ENCODE results near the gene SCARB1.

Gene SCARB1

DNA sequence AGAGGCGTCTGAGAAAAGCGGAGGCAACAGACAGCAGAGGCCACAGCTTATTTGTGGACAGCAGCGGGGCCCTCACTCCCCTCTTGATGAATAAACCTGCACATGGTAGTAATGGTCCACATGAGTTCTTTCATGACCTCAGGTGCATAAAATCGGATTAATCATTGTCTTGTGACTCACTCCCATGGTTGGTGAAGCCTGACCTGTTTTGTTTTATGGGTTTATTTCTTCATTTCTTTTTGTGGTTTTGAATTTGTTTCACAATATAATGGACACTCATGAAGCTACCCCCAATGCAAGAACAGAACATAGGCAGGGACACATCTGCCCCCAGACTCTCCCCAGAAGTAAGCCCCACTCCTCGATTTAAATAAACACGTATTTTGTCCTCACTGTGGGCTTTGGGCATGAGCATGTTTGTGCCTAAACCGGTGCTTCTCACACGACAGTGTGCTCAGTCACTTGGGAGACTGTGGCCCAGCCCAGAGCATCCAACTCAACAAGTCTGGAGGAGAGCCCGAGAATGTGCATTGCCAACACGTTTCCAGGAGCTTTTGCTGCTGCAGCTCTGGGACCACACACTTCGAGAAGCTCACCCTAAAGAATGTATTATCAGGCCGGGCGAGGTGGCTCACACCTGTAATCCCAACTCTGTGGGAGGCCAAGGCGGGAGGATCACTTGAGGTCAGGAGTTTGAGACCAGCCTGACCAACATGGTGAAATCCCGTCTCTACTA is 116.1 kb downstream of the SCARB1 start:
- no peak for DNase-seq (ENCODE audit: low read depth, low spot score)

DNA sequence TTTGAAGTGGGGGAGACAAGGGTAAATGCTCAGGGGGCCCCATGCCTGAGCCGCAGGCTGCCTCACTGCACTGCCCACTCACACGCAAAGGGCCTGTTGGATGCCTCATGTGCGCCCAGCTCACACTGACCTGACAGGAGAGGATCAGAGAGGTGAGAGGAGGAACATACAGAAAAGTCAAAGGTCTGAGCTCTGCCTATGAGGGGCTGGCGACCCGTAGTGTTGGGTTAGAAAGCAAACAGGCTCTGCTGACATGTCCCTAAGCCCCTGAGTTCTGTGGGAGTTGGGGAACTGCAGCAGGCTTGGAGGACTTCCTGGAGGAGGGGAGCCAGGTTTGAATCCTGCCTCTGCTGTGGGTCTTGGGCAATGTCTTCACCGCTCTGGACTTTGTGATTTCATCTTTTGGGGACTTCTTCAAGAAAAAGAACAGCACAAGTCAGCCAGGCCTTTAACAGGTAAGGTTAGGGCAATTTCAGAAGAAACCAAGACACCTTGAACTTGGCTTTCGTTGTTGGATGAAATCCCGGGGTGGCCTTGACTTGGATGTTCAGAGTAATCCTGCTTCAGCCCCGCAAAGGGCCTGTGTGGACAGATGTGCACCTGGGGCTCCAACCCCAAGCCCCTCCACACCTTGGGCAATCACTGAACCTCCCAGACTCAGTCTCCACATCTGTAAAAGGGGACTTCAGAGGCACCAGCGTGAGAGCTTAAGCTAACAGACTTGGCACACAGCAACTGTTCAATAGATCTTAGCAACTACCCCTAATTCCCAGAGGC is 116.8 kb downstream of the SCARB1 start:
- no peak for DNase-seq (ENCODE audit: low read depth, low spot score)

DNA sequence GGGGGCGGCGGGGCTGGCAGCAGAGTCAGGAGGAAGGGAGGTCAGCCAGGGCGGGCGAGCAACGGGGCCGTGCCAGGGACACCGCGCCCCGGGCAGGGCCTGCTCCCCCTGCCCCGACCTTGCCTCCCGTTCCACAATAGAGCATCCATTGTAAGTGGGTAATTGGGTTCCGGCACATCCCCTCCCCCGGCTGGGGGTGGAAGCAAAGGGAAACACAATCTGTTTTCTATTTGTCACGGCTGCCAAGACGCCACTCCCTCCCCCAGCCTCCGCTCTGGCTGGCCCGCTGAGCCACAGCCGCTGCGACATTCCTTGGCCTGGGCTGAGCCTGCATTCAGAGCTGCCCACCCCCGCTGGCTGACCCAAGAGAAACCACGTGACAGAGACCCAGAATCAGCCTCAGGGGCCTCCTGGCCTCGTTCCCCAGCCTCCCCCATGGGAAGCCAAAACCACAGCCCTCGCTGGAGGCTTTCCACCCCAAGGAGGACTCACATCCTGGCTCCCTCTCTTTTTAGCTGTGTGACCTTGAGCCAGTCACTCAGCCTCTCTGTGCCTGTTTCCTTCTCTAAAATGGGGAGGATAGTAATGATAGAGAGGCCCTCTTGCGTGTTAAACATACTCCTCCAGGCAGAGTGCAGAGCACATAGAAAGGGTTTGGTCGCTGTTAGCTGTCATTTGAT is 117.6 kb downstream of the SCARB1 start:
- DNase-seq (ENCODE audit: low read depth, low spot score): no peak

DNA sequence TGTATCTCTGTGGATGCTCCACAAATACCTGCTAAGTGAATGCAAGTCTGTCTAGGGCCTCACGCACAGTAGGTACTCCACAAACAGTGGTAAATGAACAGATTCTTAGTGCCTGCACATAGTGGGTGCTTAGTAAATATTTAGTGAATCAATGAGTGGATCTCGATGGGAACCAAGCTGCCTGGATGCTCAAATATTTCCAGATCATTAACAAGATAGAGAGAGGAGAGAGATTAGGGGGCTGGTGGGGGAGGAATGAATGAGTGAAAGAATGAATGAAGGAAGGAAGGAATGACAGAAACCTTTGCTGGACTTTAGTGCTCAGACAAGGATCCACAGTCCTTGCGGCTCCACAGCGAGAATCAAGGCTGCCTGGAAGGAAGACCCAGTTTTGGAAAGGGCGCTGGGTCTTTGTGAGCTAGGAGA is 118.2 kb downstream of the SCARB1 start:
- DNase-seq (ENCODE audit: low read depth, low spot score): no peak

DNA sequence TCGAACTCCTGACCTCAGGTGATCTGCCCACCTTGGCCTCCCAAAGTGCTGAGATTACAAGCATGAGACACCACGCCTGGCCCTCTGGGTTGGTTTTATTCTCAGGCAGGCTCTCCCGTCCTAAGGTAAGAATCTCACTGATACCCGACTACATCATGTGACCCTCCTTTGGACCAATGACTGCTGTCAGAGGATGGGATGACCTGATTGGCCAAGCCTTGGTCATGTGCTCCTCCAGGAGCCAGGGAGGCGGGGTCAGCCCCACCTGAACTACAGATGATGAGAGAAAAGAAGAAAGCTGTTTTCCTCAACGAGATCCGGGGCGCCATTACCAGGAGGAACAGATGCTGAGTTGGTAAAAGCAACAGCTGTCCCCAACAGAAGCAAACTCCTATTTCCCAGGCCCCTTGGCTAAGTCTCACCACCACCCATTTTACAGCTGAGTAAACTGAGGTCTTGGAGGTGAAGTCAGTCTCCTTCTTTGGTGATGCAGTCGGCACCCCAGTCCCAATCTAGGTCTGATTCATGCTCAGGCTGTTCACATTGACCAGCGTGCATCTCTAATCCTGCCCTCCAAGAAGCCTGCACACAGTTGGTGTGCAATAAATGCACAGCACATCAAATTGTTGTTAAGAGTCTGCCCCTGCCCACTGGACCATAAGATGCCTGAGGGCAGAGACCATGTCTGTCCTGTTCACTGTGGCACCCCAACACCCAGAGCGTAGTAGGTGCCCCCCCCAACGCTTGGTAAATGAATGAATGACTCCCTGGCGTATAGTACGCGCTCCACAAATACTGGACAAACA is 118.8 kb downstream of the SCARB1 start:
- DNase-seq (ENCODE audit: low read depth, low spot score): no peak

DNA sequence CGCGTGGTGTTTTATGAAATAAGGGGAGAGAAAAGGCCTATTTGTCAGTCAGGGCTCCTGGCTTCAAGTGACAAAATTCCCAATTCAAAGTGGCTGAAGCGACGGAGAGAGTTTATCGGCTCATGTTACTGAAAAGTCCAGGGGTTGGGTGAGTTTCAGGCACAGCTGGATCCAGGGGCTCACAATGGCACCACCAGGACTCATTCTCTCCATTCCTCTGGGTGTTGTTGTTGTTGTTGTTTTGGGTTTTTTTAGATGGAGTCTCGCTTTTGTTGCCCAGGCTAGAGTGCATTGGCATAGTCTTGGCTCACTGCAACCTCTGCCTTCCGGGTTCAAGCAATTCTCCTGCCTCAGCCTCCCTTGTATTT is 119.4 kb downstream of the SCARB1 start:
- DNase-seq (ENCODE audit: low read depth, low spot score): no peak

DNA sequence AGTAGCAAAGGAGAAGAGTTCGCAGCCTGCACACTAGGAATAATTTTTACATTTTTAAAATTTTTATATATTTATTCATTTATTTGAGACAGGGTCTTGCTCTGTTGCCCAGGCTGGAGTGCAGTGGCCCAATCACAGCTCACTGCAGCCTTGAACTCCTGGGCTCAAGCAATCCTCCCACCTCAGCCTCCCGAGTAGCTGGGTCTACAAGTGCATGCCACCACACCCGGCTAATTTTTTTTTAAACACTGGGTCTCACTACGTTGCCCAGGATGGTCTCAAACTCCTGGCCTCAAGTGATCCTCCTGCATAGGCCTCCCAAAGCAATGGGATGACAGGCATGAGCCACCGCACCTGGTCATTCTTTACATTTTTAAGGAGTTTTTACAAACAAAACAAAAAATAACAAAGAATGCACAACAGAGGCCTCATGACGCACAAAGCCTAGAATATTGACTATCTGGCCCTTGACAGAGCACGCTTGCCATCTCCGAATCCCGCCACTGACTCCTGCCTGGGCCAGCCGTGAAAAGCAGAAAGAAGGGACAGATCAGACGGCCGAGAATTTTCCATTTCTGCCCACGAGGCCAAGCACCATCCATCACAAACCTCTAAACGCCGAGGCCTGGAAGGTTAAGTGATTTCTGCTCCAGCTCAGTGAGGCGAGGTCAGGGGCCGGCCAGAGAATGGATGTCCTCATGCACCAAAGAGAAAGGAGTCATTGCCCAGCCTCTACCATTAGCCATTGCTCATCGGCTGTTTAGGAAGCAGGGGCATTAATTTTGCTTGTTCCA is 120.0 kb downstream of the SCARB1 start:
- DNase-seq (ENCODE audit: low read depth, low spot score): no peak

DNA sequence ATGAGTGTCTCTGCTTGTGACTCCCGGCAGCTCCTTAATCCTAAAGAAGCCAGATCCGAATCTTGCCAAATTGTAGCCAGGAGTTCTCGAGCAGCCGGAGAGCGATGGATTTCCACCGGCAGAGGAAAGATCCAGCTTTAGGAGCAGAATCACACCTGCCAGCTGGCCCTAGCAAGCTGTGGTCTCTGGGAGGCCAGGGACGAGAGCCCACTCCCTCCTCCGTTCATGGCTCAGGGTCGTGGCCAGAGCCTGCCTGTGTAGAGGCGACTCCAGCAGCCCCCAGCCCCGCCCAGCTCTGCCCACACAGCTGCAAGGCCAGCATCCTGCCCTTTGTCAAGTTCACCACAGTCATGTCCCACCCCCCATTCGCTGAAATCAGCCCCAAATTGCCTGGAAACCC is 121.0 kb downstream of the SCARB1 start:
- no peak for DNase-seq (ENCODE audit: low read depth, low spot score)

DNA sequence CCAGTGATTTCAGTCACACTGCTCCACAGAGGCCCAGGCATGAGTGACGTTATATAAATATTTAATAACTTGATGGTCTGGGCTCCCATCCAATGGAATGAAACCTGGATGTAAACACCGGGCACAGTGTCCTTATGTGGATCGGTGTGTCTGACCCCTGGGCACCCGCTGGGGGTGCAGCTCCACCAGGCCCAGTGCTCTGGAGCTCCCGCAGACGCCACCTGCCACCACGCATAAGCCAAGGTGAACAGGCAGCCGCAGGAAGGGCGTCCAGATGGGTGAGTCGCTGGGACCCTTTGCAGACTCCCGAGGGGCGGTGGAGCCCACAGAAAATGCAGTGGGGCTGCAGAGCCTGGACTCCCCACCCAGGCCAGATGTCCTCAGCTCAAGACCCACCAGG is 121.6 kb downstream of the SCARB1 start:
- DNase-seq (ENCODE audit: low read depth, low spot score): no peak

DNA sequence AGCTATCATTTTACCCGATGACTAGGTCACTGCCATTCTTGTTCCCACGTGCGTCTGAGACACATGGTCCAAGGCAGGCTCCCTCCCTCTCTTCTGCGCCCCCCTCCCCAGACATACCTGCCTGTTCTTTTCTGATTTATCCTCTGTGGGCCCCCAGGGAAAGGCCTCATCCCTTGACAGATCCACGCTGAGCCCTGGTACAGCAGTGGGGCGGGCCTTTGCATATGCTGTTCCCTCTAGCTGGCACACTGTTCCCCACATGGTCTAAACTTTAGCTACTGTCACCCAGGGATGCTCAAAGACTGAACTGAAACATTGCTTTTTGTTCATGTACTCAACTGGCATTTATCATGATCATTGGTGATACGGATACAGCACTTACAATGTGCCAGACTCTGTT is 122.5 kb downstream of the SCARB1 start:
- DNase-seq (ENCODE audit: low read depth, low spot score): no peak

DNA sequence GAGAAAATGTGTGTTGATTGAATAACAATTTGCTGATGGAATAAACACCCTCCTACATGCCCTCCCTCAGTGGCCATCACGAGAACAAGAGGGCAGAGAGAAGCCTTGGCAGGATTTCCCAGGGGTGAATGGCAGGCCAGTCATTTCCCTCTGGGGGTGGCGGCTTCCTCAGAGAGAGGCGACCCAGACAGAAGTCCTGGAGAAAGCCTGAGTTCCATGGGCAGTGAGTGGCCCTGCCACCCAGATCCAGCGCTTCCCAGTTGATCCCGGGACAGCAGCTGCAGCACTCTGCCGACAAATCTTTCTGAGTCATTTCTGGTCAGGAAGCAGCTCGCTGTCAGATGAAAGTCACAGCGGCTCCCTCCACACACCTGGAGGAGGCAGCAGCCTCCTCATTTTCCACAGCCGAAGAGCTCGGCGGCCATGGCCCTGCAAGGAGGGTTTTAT is 123.0 kb downstream of the SCARB1 start:
- no peak for DNase-seq (ENCODE audit: low read depth, low spot score)

DNA sequence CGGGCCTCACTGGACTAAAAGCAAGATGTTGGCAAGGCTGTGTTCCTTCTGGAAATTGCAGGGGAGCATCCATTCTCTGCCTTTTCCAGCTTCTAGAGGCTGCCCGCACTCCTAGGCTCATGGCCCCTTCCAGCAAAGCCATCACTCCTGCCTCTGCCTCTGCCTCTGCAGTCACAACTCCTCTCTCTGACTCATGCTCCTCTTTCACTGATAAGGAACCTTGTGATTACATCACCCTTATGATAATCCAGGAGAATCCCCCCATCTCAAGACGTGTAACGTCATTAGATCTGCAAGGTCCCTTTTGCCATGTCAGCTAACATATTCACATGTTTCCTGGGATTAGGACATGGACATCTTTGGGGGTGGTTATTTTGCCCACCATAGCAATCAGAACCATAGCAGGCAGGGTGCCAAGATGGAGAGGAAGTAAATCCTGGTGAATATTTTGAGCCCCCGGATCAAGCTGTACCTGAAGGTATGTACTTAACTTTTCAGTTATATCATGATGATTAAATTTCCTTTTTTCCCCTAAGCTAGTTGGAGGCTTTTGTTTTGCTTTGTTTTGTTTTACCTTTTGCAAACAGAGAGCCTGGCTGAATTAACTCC is 123.6 kb downstream of the SCARB1 start:
- DNase-seq (ENCODE audit: low read depth, low spot score): no peak

DNA sequence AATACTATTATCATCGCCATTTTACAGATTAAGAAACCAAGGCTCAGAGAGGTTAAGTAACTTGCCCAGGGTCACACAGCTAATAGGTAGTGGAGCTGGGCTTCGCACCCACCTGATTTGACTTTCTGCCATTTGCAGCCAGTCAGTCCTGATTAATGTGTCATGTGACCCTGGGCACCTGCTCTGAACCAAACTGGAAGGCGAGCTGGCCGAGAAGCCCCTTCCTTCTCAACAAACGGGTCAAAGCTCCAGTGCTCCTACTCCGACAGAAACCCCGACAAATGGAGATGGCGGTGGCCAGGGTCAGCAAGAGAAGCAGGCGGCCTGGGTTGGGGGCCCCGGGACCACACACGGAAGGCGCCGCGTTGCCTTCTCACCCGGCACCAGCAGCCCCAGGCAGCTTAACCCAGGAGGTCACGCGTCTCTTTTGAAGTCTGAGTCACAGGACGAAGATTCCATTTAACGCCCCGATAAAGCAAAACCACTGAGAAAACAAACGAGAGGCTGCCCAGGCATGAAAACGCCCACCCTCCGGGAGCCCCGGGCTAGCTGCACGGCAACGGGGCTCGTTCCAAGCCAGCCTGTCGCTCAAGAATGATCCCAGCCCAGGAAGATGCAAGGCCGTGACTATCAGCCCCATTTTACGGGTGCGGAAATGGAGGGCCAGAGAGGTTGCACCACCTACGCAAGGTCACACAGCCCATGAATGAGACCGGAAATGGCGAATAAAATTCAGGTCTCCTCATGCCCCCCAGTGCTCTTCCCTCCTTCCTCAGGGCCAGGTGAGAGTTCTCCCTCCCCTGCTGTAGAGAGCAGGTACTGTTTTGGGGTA is 124.8 kb downstream of the SCARB1 start:
- DNase-seq (ENCODE audit: low read depth, low spot score): no peak

DNA sequence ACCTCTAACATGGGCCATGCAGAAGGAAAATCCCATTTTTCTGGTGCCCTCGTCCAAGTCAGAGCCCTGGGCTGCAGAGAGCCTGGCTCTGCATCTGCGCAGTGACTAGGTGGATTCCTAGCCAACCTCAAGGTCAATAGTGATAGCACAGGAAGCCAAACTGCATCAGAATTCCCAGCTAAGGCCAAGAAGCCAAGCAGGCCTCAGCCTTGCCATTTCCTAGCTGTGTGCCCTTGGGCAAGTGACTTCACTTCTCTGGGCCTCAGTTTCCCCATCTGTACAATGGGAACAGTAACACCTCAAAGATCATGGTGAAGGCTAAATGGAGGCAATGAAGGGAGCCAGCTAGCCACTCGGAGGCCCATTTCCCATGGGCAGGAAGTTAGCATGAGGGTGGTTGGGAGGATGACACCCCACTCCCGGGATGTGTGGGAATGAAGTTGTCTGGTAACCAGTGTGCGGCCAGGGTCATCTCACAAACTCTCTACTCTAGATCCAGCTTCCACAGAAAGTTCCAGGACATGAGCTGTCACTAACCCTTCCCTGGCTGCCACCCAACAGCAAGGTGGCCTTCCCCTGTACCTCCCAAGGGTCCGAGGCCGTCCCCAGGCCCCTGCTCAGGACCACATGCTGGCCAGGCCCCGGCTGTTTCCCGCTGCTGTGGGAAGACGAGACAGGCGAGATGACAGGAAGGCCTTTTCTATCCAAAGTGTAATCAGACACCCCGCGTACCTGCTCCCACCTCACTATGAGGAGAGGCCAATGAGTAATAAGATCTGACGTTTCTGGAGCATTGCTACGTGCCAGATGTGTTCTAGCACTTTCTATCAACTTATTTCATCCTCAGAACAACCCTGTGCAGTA is 125.7 kb downstream of the SCARB1 start:
- no peak for DNase-seq (ENCODE audit: low read depth, low spot score)

DNA sequence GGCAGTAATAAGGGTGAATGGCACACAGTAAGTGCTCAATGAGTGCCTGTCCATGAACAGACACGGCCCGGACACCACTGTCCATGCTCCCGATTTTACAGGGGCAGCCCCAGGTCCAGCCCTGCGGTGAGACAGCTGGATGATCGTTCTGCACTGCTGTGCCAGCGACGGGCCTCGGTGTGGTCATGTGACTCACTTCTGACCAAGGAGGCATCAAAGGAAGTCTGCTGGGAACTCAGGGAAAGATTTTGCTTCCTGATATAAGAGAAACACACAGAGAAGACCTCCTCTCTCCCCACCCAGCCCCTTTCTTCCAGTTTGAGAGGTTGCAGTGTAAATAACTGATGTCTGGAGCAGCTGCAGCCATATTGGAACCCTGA is 126.6 kb downstream of the SCARB1 start:
- DNase-seq (ENCODE audit: low read depth, low spot score): no peak

DNA sequence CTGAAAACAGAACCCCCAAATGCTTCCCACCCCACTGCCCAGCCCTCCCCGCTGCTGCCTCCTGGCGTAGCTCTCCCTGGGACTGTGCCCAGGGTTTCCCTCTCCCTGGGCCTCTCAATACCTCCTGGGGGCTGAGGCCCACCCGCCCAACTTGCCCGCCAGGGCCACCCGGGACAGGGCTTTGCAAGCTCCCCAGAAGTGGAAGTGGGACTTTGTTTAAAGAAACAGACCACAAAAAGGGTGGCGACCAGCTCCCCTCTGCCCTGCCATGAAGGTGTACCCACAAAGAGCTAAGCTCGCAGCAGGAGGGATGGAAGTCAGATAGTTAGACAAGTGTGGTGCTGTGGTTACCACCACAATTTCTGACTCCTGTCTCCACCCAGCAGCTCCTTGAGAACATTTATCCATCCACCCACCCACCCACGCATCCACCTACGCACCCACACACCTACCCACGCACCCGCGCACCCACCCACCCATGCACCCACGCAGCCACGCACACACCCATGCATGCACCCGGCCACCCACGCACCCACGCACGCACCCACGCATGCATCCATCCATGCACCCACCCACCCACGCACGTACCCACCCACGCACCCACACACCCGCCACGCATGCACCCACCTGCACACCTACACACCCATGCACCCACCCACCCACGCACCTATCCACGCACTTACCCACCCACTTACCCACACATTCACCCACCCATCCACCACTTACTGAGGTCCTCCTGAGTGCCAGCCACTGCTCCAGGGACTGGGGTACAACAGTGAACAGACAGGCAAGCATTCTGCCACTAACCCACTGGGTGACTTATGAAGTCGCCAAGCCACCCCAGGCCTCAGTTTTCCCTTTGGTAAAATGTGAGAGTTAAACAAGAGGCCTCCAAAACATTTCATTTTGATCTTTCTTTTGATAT is 127.3 kb downstream of the SCARB1 start:
- no peak for DNase-seq (ENCODE audit: low read depth, low spot score)

DNA sequence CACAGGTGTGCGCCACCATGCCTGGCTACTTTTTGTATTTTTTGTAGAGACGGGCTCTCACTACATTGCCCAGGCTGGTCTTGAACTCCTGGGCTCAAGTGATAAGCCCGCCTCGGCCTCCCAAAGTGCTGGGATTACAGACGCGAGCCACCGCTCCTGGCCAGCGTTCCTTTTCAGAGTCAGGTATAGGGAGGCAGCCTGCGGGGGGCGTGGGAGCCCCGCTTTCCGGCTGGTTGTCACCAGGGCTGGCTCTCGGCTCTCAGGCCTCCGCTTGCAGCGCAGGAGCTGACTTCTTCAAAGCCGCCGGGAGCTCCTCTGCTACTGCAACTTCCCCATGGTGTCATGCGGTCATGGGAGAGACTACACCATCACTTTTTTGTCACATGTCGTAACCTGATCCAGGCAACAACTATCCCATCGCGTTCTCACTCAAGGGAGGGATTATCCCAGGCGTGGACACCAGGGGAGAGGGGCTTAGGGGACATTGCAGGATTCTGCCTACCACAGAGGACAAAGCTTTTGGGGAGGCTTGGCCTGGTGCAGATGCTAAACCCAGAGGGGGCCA is 129.4 kb downstream of the SCARB1 start:
- DNase-seq (ENCODE audit: low read depth, low spot score): no peak

Measured in activated CD4-positive, CD25-positive, alpha-beta regulatory T cell treated with anti-CD3 and anti-CD28 coated beads, Interleukin-2, amount 50 U/mL, for 16 hours (primary cell).